AG10803 (cell line): ENCODE results near the gene PBX1.

Experiments
- DNase-seq: peaks from one replicate; pipeline ENCODE4 v3.0.0; 2010; ENCODE audit warnings: low read depth
- H3K4me3 ChIP-seq: 2 replicates; pipeline ENCODE4 v1.5.1; 2011; ENCODE audit warnings: mild to moderate bottlenecking, low read length, control low read depth
- CTCF ChIP-seq: conservative IDR thresholded peaks from 2 replicates; pipeline ENCODE4 v1.5.1; 2011; ENCODE audit warnings: mild to moderate bottlenecking, low read length, control low read depth, inconsistent platforms

PBX1 gene

GRCh38 chr1:164703463-164703862 is 144.5 kb downstream of the PBX1 start:
- no peak for DNase-seq
- TF ChIP-seq CTCF, result no peak
- H3K4me3 ChIP-seq, result no peak overlapping the region

- no peak overlapping the region for H3K4me3 ChIP-seq
- DNase-seq, result no peak
- TF ChIP-seq CTCF, result no peak
Measured at GRCh38 chr1:164703960-164704411, 145.0 kb downstream of the PBX1 start.

GRCh38 chr1:164704954-164705353 is 146.0 kb downstream of the PBX1 start:
- H3K4me3 ChIP-seq, result no peak overlapping the region
- no peak for DNase-seq
- TF ChIP-seq CTCF, result no peak

GRCh38 chr1:164706606-164706987 is 147.6 kb downstream of the PBX1 start:
- no peak for DNase-seq
- no peak for TF ChIP-seq CTCF

GRCh38 chr1:164707868-164708331 is 148.9 kb downstream of the PBX1 start:
- H3K4me3 ChIP-seq, result no peak overlapping the region
- DNase-seq, result peak; percentile 89
- TF ChIP-seq CTCF, result no peak

More at GRCh38 chr1:164706606-164706987, 147.6 kb downstream of the PBX1 start:
- H3K4me3 ChIP-seq, result no peak overlapping the region

GRCh38 chr1:164708596-164708995 is 149.6 kb downstream of the PBX1 start:
- no peak for TF ChIP-seq CTCF
- DNase-seq, result no peak
- H3K4me3 ChIP-seq, result no peak overlapping the region

GRCh38 chr1:164709126-164709525 is 150.1 kb downstream of the PBX1 start:
- TF ChIP-seq CTCF, result no peak
- no peak for DNase-seq
- H3K4me3 ChIP-seq, result no peak overlapping the region
